GM12892 (cell line): ENCODE measurements around the gene EXD2.

ENCODE experiments used
- POLR2AphosphoS5 ChIP-seq: IDR thresholded peaks from 2 replicates; pipeline ENCODE4 v1.6.1; 2011; ENCODE audit warnings: low read depth, low read length, control low read depth
- TAF1 ChIP-seq: IDR thresholded peaks from 2 replicates; pipeline ENCODE4 v1.6.1; 2011; ENCODE audit warnings: low read depth, mild to moderate bottlenecking, control low read depth, low read length, borderline replicate concordance

GRCh38 chr14:69142101-69142500, 49.2 kb upstream of the EXD2 start:
- TF ChIP-seq POLR2AphosphoS5 (no peak), TAF1 (no peak)
